ENCODE results near the gene GRK5.

DNA sequence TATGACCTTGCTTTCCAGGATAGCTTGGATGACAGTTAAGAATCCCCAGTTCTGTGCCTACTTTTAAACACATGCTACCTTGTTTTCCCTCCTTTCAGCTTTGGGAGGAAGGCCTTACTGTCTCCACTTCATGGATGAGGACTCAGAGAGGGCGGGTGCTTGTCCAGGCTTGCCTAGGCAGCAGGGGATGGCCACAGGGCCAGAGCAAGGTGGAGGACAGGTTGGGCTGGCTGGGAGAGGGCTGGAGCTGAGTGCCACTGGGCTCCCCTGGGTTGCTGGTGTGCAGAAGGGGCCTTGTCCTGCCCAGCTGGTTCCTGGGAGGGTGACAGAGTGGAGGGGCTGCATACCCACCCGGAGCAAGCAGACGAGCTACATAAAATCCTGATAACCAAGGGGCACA lies 117.8 kb downstream of the GRK5 start:
- TF ChIP-seq, protein P1, sequence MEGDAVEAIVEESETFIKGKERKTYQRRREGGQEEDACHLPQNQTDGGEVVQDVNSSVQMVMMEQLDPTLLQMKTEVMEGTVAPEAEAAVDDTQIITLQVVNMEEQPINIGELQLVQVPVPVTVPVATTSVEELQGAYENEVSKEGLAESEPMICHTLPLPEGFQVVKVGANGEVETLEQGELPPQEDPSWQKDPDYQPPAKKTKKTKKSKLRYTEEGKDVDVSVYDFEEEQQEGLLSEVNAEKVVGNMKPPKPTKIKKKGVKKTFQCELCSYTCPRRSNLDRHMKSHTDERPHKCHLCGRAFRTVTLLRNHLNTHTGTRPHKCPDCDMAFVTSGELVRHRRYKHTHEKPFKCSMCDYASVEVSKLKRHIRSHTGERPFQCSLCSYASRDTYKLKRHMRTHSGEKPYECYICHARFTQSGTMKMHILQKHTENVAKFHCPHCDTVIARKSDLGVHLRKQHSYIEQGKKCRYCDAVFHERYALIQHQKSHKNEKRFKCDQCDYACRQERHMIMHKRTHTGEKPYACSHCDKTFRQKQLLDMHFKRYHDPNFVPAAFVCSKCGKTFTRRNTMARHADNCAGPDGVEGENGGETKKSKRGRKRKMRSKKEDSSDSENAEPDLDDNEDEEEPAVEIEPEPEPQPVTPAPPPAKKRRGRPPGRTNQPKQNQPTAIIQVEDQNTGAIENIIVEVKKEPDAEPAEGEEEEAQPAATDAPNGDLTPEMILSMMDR (IDR thresholded peaks at IDR 0.05; ENCODE audit: borderline replicate concordance, extremely low read depth, low read length, poor library complexity, severe bottlenecking) = no peak
- TF ChIP-seq EZH2 (IDR thresholded peaks at IDR 0.05; ENCODE audit: borderline replicate concordance, low read depth, low read length, severe bottlenecking) = no peak
